HL-60/S4 (cell line): ENCODE data around the gene FCN3.

Experiments used
- in situ Hi-C: fragments of 300-500 bp; cut with MboI; formaldehyde crosslinking; loops from 2 replicates; pipeline ENCODE4 v1.14.3; 2022; ENCODE audit warnings: low sequenced_read_pairs

Gene FCN3

DNA sequence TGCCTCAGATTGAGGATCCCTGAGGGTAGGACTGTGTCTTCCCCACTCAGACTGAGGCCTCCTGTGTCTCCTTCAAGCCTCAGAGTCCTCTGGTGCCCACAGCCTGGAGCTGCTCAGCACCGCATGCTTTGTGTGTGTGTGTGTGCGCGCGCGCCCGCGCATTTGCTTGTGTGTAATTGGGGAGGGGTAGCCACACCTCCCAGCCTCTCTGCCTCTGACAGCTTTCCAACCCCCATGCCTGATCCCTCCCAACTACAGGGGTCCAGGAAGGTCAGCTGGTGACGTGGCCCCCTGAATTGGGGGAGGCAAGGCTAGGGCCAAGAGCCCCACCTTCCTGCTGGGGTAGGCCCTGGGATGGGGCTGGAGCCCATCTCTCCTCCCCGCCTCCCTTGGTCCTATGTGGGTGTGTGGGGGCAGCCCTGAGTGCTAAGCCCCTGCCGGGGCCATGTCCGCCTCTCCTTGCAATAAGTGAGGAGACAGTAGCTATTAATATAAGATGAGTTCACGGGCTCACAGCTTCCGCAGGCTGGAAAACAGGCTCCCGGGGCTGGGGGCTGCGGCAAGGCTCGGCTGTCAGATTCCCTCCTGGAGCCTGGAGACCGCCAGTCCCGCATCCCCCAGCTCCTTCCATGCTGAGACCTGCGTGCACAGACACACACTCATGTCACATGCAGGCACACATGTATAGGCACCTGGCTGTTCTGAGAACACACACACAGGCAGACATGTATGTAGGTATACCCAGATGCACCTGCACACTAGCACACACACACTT lies 24.8 kb upstream of the FCN3 start:
- in situ Hi-C loops = loop anchor here (5.0 to 10.0 kb wide), 2 partner anchors 265 to 352 kb away; no protein-coding TSS in a partner anchor

DNA sequence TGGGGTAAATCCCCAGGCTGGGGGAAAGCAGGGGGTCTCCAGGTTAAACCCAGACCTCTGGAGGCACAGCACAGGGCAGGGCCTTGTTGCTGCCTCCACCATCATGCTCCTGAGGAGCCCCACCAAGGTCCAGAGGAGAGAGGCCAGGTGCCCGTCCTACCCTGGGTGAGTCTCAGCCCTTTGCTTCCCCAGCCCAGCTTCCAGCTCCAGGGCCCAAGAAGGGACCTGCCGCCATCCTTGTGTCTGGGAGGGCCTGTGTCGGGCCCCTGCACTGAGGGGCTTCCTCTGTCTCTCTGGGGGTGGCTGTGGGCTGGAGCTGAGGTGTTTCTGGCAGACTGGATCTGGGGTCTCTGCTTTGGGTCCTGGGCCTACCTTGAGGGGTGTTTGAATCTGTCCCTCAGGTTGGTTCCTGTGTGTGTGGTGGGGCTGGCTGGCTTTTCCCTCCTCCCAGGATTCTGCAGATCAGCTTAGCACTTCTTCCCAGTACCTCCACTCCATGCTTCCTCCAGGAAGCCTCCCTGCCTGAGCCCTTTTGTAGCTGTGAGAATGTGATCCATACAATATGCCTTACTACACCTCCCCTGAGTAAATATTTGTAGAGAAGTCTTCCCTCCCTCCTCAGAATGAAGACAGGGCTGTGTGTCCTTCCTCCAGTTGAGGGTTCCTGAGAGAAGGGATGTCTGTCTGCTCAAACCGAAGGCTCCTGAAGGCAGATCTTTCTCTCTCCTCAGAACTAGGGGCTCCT lies 24.0 kb upstream of the FCN3 start:
- in situ Hi-C loops = loop anchor here (5.0 to 10.0 kb wide), 2 partner anchors 266 to 351 kb away; no protein-coding TSS in a partner anchor

DNA sequence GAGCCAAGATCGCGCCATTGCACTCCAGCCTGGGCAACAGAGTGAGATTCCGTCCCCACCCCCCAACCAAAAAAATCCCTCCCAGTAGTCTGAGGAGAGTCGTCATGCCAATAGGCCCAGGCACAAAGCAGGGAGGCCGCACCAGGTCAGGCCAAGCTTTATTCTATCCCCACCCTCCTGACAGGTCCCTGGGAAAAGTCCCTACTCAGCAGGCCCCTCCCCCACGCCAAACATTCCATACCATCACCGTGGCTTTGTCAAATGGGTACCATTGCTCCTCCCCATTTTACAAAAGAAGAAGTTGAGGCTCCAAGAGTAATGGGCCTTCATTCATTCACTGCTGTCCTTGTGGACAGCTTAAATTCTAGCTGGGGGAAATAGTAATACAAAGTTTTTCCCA lies 23.1 kb upstream of the FCN3 start:
- in situ Hi-C loops = loop anchor here (5.0 to 10.0 kb wide), 2 partner anchors 267 to 350 kb away; no protein-coding TSS in a partner anchor

DNA sequence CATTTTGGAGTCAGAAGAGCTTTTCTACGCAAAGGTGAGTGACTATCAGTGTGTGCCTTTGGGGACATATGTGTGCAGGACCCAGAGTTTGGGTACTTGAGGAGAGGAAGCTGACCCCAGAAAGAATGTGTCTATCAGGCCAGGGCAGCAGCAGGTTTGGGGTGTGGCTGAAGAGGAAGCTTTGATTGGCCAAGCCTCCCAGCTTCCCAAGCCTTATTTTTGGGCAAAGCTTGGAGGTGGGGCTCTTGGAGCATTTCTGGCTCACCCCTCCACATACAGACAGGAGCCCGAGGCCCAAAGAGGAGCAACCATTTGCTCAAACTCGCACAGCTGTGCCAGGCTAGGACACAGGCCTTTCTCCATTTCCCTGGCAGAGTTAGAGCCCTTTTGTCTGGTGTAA lies 22.5 kb upstream of the FCN3 start:
- in situ Hi-C loops = loop anchor here (5.0 to 10.0 kb wide), 2 partner anchors 268 to 350 kb away; no protein-coding TSS in a partner anchor

DNA sequence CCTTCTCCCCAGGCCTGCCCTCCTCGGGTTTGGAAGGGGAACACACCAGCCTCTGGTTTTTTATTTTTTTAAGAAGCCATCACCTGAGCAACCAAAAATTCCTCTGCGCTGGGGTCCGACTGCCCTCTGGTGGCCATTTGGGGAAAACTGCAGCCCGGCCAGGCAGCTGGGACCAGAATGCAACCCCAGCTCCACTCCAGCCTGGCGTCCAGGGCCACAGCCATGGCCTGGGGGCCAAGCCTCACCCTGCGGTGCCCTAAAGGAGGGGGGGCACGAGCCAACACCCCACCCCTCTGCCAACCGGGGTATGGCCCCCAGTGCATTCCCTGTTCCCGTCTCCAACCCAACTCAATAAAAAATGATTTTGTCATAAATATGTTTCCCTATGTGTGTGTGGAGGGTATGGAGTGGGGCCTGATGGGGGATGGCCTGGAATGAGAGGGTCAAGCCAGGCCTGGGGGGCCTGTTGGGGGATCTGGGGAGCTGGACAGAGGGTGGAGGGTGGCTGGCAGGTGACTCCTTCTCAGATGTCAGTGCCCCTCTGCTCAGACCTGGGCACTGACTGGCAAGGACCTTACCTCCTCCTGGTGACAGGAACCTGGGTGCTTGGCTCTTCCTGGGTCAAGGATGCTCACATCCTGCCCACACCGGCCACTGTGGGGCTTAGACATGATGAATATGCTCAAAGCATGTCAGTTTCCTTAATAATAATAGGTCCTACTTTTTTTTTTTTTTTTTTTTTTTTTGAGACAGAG lies 21.0 kb upstream of the FCN3 start:
- in situ Hi-C loops = loop anchor here (5.0 to 10.0 kb wide), 2 partner anchors 269 to 348 kb away; no protein-coding TSS in a partner anchor

DNA sequence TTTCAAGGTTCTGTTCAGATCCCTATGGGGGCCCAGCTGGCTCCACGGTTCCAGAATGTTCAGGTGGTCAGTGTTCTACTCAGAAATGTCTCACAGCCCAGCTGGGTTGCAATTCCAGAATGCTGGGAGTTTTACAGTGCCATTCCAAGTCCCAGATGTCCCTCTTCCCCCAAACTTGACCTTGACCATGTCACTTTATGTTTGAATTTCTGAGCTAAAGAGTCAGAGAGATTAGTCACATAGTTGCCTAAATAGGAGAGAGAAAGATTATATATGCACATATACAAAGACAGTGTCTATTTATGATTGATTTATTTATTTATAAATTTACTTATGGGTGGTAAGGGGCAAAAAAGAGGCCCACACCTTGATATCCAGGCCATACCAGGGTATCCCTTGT lies 20.3 kb upstream of the FCN3 start:
- in situ Hi-C loops = loop anchor here (5.0 to 10.0 kb wide), 4 partner anchors 212 to 348 kb away; no protein-coding TSS in a partner anchor

DNA sequence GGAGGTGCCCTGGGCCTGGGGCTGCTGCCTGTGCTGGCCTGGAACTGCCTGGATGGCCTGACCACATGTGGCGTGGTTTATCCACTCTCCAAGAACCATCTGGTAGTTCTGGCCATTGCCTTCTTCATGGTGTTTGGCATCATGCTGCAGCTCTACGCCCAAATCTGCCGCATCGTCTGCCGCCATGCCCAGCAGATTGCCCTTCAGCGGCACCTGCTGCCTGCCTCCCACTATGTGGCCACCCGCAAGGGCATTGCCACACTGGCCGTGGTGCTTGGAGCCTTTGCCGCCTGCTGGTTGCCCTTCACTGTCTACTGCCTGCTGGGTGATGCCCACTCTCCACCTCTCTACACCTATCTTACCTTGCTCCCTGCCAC lies 19.6 kb upstream of the FCN3 start:
- in situ Hi-C loops = loop anchor here (5.0 to 10.0 kb wide), 3 partner anchors 213 to 292 kb away; no protein-coding TSS in a partner anchor

DNA sequence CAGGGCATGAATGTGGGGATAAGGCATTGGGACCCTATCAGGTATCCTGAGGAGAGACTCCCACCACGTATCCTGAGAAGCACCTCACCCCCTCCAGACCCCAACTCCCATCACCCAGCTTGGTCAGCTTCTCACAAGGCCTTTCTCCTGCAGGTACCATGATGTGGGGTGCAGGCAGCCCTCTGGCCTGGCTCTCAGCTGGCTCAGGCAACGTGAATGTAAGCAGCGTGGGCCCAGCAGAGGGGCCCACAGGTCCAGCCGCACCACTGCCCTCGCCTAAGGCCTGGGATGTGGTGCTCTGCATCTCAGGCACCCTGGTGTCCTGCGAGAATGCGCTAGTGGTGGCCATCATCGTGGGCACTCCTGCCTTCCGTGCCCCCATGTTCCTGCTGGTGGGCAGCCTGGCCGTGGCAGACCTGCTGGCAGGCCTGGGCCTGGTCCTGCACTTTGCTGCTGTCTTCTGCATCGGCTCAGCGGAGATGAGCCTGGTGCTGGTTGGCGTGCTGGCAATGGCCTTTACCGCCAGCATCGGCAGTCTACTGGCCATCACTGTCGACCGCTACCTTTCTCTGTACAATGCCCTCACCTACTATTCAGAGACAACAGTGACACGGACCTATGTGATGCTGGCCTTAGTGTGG lies 19.1 kb upstream of the FCN3 start:
- in situ Hi-C loops = loop anchor here (5.0 to 10.0 kb wide), 3 partner anchors 214 to 291 kb away; no protein-coding TSS in a partner anchor

DNA sequence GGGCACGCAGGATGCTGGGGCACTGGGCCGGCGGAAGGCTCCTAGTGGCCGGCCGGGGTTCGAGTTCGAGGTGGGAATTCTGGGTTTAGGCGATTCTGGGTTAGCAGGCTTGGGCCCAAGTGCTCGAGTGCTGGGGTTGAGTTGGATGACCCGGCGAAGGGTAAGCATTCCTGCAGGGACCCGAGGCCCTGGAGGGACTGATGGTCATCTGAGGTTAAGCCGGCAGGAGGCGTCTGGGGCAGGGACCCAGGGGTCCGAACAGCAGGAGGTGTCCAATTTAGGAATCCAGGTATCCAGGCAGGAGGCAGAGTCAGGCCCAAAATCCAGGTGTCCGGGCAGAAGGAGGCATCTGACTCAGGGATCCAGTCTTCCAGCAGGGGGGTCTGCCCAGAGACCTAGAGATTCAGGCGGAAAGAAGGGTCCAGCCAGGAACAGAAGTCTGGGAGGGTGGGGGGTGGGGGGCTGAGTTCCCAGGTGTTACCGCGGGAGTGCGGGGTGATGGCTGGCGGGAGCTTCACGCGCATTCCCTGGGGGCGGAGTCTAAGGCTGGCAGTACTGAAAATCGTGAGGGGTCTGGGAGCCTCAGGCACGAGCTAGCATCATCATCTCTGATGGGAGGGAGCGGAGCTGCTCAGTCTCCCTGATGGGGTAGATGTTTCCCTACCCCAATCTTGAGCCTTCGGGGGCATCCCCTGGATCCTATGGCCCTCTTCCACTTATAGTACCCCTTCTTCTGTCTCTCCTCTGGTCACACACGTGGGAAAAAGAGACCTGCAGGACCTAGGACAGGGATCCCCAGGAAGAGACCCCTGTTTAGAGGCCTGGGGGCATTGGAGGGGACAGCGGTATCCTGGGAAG lies 18.4 kb upstream of the FCN3 start:
- in situ Hi-C loops = loop anchor here (5.0 to 10.0 kb wide), 3 partner anchors 214 to 291 kb away; no protein-coding TSS in a partner anchor

DNA sequence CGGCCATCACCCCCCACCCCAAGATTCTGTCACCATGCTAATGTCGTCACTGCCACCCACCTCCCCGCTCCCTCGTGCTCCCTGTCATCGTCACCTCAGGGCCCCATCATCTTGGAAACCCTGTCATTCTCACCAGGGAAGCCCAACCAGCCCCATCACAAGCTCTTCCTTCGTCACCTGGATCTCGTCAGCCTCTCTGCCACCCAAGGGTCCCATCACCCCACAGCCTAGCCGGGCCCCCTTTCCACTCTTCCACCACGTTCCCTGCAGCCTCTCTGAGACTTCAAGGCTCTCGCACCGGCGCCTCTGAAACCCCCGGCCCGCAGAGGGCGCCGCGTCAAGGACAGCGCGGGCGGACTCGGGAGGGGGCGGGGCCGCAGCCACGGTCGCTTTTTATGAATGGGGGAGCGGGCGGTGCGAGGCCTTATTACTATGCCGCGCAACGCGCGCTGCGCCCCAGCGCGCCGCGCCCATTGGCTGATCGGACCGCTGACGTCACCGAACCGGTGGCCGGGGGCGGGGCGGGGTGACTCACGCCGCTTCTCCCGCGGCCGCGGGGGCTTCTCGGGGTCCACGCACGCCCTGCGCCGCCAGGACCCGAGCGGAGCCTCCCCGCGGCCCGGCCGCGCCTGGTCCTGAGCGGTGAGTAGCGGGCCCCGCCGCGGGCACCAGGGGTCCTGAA lies 17.6 kb upstream of the FCN3 start, which contains the start of gene GPR3:
GPR3 (plus strand) TSS at position 527 of the 682 bp plus-strand sequence. CDS start 1,177 bp downstream, outside the sequence.
- in situ Hi-C loops = loop anchor here (5.0 to 10.0 kb wide), 3 partner anchors 215 to 290 kb away; no protein-coding TSS in a partner anchor

DNA sequence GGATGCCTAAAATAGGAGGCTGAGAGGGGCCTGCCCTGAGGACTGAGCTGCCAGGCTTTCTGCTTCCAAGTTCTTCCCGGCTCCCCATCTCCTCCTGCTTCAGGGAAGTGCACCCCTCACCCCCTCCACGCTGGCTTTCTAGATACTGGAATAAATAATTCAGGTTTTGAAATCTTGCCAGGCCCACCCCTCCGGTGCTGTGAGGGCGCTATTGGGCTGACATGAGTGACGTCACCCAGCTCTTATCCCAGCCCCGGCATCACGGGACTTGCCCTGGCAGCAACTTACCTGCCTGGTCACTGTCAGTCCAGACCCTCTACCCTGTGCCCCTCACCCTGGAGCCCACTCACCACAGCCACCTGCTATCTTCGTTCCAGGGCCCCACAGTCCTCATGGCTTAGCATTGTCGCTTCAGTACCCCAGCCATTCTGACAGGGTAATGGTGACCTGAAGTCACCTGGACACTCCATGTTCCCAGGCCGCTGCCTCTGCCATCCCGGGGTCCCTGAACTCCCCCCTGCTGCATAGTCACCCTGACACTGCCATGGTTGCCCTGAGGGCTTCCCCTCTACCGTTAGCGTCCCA lies 17.0 kb upstream of the FCN3 start:
- in situ Hi-C loops = loop anchor here (5.0 to 10.0 kb wide), 3 partner anchors 216 to 289 kb away; no protein-coding TSS in a partner anchor

DNA sequence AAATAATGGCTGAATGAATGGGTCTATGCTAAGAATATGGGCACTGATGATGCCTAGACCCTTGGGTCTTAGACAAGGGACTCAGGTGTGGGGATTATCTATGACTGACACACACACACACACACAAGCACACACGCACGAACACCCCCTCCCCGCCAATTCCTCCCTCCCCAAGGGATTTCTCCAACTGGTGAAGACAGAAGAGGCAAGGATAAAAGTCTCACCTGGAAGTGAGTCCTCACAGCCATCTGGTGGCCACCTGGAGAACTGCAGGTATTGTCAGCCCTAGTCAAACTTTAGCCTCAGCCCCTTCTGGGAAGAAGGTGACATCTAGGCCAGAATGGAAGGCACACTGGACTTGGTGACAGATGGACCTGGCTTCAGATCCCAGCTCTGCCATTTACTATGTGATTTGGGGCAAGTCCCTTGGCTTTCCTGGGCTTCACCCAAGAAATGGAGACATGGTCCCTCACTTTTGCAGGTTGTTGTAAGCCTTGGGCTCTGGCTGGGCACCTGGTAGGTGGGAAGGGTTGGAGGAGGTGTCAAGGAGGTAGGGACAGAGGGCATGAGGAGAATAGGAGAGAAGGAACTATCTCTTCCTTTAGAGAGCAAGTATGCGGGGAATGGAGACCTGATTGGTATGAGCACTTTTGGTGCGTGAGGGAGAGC lies 13.8 kb upstream of the FCN3 start:
- in situ Hi-C loops = loop anchor here (5.0 kb wide), 1 partner anchor 86 kb away; no protein-coding TSS in a partner anchor

DNA sequence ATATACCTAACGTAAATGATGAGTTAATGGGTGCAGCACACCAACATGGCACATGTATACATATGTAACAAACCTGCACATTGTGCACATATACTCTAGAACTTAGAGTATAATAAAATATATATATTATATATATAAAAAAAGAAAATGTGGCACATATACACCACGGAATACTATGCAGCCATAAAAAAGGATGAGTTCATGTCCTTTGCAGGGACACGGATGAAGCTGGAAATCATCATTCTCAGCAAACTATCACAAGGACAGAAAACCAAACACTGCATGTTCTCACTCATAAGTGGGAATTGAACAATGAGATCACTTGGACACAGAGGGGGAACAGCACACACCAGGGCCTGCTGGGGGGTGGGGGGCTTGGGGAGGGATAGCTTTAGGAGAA lies 10.2 kb upstream of the FCN3 start:
- in situ Hi-C loops = loop anchor here (5.0 kb wide), 1 partner anchor 82 kb away; no protein-coding TSS in a partner anchor

DNA sequence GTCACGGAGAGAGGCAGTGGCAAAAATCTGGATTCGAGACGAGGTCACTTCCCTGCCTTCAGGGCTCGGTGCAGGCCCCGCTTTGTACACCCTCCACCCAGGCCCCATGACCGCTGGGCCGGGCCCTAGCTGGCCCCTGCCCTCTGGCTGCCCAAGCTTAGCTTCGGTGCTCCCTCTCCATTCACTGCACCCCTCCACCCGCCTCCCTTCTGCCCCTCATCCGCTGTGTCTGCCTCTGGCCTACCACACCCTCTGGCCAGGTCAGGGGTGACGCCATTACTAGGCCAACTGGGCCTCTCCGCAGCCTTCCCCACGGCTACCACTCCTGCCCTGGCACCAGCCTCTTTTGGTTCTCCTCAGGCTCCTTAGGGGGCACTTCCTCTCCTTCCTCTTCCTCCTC lies 9.0 kb upstream of the FCN3 start:
- in situ Hi-C loops = no loop called here

DNA sequence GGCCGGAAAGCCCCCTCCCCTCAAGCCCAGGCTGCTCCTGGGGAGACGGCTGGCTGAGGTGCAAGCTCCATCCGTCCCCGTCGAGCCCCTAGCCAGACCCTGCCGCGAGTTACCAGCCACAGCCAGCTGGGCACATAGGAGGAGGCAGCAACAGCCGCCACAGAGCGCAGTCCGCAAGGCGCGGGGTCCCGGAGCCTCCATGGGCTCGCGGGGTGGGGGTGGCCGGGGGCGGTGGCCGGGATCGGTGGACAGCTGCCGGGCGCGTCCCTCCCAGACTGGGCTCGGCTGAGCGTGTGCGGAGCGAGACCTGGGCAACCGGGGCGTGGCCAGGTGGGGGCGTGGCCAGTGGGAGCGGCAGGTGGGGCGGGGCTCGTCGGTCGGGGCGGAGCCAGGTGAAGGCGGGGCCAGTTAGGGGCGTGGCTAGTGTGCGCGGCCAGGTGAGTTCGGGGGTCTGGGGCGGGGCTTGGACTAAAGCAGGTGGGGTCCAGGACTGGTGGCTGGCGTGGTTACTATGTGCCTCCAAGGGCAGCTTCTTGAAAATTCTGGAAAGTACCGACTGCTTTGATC lies 8.5 kb upstream of the FCN3 start, which contains the start of gene CD164L2:
CD164L2 (minus strand) TSS at position 295 of the 567 bp plus-strand sequence; CDS start at position 201, 94 bp downstream.
- in situ Hi-C loops = no loop called here

DNA sequence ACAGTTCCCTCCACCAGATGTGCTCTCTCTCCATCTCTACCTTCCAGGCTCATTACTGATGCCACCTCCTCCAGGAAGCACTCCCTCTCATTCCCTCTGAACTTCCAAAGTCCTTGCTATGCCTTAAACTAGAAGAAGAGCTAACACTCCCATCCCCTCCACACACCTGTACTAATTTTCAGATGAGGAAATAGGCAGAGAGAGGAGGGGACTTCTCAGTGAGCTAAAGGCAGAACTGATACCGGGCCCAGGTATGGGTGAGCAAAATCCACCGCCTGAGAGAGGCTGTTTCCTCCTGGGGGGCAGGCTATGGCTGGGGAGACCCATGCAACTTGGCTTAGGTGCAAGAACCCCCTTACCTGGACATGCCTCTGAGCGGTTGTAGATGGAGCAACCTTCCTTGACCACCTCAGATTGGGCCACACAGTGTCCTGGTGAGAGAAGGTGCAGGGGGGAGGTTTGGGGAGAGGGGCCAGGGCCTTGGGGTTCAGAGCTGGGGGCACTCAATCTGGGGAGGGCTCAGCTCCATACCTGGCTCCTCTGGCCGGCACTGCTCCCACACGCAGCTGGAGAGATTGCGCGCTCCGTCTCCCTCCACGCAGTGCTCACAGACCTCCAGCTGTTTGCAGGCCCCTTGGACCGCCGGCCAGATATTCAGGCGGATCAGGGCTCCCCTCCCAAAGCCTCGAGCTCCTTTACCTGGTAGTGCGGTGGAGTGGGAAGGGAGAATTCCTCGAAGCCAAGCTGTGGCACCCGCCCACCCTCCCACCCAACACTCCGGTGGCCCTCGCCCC lies 7.5 kb upstream of the FCN3 start:
- in situ Hi-C loops = no loop called here
